Effector memory CD4-positive, alpha-beta T cell (primary cell): ENCODE data around the gene PIAS1.

ENCODE experiments used
- DNase-seq, 3 donors: peaks; one replicate each; pipeline ENCODE4 v3.0.0-alpha.2; 2020
- H3K27ac ChIP-seq: 2 replicates; pipeline ENCODE4 v1.7.0; 2013; ENCODE audit warnings: mild to moderate bottlenecking, low read length, moderate library complexity; ENCODE audit not compliant: insufficient read depth, poor library complexity, severe bottlenecking
- H3K27me3 ChIP-seq: replicated peaks from 2 replicates; pipeline ENCODE4 v1.7.0; 2013; ENCODE audit warnings: mild to moderate bottlenecking, low read length; ENCODE audit not compliant: insufficient read depth, control insufficient read depth, poor library complexity, severe bottlenecking
- H3K36me3 ChIP-seq: 2 replicates; pipeline ENCODE4 v1.7.0; 2013; ENCODE audit warnings: mild to moderate bottlenecking, low read length, moderate library complexity; ENCODE audit not compliant: control insufficient read depth, insufficient read depth
- H3K4me1 ChIP-seq: 2 replicates; pipeline ENCODE4 v1.7.0; 2013; ENCODE audit warnings: low read length, mild to moderate bottlenecking; ENCODE audit not compliant: control insufficient read depth, insufficient read depth, poor library complexity, severe bottlenecking
- H3K4me3 ChIP-seq: 2 replicates; pipeline ENCODE4 v1.7.0; 2013; ENCODE audit warnings: low read length, low read depth, mild to moderate bottlenecking; ENCODE audit not compliant: insufficient read depth, poor library complexity, severe bottlenecking
- H3K9me3 ChIP-seq: 2 replicates; pipeline ENCODE4 v1.7.0; 2013; ENCODE audit warnings: mild to moderate bottlenecking, low read length, moderate library complexity; ENCODE audit not compliant: control insufficient read depth

Gene PIAS1

DNA sequence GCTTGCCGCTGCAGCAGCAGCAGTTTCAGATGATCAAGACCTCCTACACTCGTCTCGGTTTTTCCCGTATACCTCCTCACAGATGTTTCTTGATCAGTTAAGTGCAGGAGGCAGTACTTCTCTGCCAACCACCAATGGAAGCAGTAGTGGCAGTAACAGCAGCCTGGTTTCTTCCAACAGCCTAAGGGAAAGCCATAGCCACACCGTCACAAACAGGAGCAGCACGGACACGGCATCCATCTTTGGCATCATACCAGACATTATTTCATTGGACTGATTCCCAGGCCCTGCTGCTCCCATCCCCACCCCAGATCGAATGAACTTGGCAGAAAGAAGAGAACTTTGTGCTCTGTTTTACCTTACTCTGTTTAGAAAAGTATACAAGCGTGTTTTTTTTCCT, 133.4 kb downstream of the PIAS1 start:
- Histone ChIP-seq H3K27ac (no peak overlapping the region), H3K4me1 (no peaks in the 10 kb centered on the region), H3K27me3 (no peaks in the 10 kb centered on the region), H3K36me3 (peaks cover 51% of the 10 kb centered on the region), H3K4me3 (no peak overlapping the region), H3K9me3 (no peaks in the 10 kb centered on the region)
- no peak for DNase-seq

DNA sequence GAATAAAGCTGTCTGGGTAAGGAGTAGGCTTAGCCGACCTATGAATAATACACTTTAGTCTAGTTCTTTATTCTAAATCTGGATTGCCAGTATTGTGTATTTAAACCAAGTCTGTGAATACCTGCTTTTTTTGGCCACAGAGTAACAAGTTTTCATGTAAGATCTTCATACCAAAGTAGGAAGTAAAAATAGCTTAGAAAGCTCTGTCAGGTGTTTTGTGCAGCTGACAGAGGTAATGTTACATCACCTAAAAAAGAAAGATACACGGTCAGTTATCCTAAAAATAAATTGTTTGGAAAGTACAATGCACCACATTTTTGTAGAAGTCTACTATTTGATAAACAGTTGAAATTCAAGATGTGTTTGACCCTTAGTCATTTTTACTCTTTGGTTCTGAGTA, 134.5 kb downstream of the PIAS1 start:
- no peaks in the 10 kb centered on the region for H3K9me3 ChIP-seq
- DNase-seq, result no peak

DNA sequence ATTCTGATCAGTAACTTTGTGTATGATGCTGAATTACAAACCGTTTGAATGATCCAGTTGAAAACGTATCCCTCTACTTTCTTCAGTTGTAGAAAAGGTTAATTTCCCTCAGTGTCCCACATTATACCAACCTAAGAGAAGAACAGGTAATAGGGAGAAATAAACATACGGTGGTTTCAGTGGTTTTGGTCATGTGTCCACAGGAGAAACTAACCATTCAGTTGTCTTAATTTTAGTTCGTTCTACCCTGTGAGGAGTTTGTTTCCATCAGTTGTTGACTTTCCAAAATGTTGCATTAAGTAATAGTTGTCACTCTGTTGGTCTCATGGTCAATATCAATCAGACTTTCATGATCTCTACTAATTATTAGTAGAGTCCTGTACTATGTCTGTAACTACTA, 135.9 kb downstream of the PIAS1 start:
- Histone ChIP-seq H3K27ac (no peak overlapping the region), H3K36me3 (peaks cover 35% of the 10 kb centered on the region), H3K4me3 (no peak overlapping the region), H3K9me3 (no peaks in the 10 kb centered on the region), H3K4me1 (no peaks in the 10 kb centered on the region), H3K27me3 (no peaks in the 10 kb centered on the region)
- DNase-seq, result no peak

More for the DNA sequence above, 134.5 kb downstream of the PIAS1 start:
- no peaks in the 10 kb centered on the region for H3K4me1 ChIP-seq
- H3K36me3 ChIP-seq, result peaks cover 48% of the 10 kb centered on the region
- no peak overlapping the region for H3K4me3 ChIP-seq
- H3K27ac ChIP-seq, result no peak overlapping the region
- H3K27me3 ChIP-seq, result no peaks in the 10 kb centered on the region

DNA sequence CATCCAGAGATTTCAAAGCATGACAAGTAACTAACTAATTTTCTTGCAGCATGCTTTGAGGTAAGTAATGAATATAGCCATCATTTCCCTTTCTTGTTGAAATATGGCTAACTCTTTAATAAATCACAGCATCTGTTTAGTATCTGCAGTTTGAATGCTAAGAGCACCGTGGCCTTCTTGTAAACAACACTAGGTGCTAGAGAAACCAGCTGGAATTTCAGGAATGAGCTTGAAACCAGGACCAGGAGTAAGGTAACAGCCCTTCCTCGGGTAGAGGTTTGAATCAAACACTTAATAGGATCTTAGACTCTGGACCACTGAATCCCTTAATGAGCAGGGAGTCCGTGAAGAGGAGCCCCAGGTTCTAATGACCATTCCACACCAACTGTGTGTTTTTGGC, 137.4 kb downstream of the PIAS1 start:
- no peak for DNase-seq
- H3K4me1 ChIP-seq, result no peaks in the 10 kb centered on the region
- H3K27me3 ChIP-seq, result no peaks in the 10 kb centered on the region
- H3K27ac ChIP-seq, result no peak overlapping the region
- H3K4me3 ChIP-seq, result no peak overlapping the region
- no peaks in the 10 kb centered on the region for H3K9me3 ChIP-seq
- H3K36me3 ChIP-seq, result peaks cover 31% of the 10 kb centered on the region

DNA sequence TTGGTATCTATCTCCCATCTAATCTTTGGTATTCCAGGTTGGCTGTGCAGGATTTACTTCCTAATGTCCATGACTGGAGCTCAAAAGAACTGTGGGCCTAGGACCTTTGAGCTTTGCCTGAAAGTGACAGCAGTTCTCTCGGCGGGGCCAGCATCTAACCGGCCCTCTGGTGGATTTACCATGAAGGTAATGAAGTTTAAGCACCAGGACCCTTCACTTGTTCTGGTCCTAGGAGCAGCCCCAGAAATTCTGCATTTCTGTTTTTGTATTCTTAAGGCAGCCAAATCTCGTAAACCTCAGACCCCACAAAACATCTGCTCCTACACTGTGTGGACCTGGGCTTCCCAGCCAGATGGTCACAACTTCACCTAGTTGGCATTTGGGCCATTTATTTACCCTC, 138.0 kb downstream of the PIAS1 start:
- Histone ChIP-seq H3K27ac (no peak overlapping the region), H3K27me3 (no peaks in the 10 kb centered on the region), H3K4me1 (no peaks in the 10 kb centered on the region), H3K9me3 (no peaks in the 10 kb centered on the region), H3K4me3 (no peak overlapping the region), H3K36me3 (peaks cover 26% of the 10 kb centered on the region)
- no peak for DNase-seq

DNA sequence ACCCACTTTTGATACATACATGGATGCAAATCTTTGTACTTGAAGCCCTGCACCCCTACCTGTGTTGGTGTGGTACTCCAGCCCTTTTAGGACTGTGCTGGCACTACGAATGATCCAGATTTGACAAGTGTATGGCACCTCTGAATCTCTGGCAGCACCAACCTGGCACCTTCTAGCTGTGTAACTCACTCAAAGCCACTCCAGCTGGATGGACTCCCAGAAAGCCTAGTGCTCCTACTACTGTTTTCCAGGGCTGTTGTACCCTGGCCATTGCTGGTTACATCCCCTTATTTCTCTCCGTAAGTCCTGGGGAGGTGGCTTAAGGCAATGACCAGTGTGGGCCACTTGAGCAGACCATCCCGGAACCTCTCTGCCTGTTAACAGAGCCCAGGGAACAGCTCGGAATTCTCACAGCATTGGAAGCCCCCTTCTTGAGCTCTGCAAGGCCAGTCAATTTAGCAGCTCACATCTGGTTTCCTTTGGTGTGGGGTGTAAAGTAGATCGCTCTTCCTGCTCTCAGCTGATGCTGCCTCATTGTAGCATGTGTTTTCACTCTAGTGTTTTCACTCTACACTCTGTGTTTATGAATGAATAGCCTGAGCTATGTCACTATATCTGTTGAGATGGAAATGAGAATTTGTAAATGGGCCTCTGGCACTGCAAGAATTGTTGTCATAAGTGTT, 138.8 kb downstream of the PIAS1 start:
- peaks cover 18% of the 10 kb centered on the region for H3K36me3 ChIP-seq

DNA sequence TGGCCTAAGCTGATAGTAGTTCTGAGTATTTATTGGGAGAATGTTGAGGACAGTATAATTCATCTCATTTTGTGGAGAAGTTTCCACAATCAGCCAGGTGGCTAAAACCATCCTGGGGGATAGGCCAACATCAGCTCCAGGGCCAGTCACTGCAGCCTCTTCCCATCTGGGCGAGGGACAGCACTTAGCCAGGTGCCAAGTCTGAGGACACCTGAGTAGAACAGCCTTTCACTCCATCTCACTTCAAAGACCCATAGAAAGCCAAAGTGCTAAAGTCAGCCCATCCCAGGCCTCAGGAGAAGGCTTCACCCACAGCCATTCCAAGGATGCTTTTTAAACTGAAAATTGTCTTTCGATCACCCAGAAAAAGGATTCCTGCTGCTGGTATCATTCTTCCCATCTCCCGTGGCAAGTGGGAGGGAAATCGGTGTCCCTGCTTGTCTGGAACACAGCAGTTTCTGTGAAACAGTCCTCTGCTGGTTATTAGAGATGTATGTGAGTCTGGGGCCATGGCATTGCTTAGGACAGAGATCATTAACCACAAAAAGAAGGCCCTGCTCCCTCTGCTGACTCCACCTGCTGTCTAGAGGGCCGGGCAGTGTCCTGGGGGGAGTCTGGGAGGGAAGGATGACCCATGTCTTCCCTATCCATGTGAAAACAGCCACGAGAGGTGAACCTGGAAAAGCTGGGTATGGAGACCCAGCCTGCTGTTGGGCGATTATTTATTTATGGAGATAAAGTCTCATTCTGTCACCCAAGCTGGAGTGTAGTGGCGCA, 141.4 kb downstream of the PIAS1 start:
- Histone ChIP-seq H3K36me3 (peaks cover 14% of the 10 kb centered on the region), H3K27ac (no peak overlapping the region), H3K4me3 (no peak overlapping the region), H3K4me1 (no peaks in the 10 kb centered on the region), H3K9me3 (no peaks in the 10 kb centered on the region), H3K27me3 (no peaks in the 10 kb centered on the region)
- no peak for DNase-seq

More for the DNA sequence above, 138.8 kb downstream of the PIAS1 start:
- H3K27me3 ChIP-seq, result no peaks in the 10 kb centered on the region
- H3K4me3 ChIP-seq, result no peak overlapping the region
- no peaks in the 10 kb centered on the region for H3K9me3 ChIP-seq
- DNase-seq, result no peak
- H3K27ac ChIP-seq, result no peak overlapping the region
- H3K4me1 ChIP-seq, result no peaks in the 10 kb centered on the region

DNA sequence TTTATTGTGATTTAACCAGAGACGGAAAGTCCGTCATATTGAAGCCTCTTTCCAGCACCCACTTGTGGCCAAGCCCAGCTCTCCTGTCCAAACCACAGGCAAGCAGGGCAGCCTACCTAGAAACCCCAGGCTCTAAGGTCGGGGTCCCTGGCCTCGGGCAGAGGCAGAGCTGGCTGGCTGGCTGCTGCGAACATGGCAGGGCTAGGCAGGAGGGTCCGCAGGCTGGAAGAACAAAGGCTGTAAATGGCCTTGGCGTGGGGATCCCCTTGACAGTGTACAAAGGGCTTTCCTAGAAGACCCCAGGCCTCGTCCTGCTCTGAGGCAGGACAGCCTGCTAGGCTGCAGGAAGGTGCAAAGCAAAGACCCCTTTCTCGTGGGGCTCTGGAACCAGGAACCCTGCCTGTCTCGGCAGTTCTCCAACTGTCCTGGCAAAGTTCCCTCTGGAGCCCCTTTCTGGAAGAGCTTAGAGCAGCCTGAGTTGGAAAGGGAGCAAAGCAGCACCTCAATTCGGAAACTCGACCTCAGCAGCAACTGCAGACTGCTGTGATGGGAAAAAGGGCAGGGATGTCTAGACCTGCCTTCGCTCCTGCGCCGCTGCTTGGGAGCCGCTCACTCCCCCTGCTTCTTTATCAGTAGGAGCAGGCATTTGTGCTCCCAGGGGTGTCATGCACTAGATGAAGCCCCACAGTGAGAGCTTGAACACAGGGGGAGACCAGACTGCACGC, 142.5 kb downstream of the PIAS1 start:
- H3K4me1 ChIP-seq, result no peaks in the 10 kb centered on the region
- no peak for DNase-seq
- H3K27ac ChIP-seq, result no peak overlapping the region
- peaks cover 14% of the 10 kb centered on the region for H3K36me3 ChIP-seq
- no peaks in the 10 kb centered on the region for H3K27me3 ChIP-seq
- H3K4me3 ChIP-seq, result no peak overlapping the region
- no peaks in the 10 kb centered on the region for H3K9me3 ChIP-seq

DNA sequence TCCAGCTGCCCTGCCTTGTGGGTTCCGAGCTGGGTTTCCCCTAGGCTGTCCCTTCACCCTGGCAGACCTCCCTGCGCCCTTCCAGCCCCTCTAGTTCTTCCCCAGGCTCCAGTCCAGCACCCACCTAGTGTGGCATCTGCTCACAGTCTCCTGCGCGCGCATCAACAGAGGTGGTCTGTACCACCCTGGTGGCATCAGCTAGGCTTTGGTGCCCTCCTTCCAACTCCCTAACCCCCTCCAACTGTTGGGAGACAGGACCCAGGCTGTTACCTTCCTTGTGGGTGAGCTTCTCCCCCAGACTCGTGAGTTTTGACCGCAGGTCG, 143.0 kb downstream of the PIAS1 start:
- DNase-seq, result no peak
- Histone ChIP-seq H3K27ac (no peak overlapping the region), H3K36me3 (peaks cover 11% of the 10 kb centered on the region), H3K27me3 (no peaks in the 10 kb centered on the region), H3K9me3 (no peaks in the 10 kb centered on the region), H3K4me3 (no peak overlapping the region), H3K4me1 (no peaks in the 10 kb centered on the region)
